ENCODE results near the gene AGTRAP.

- no peak for TF ChIP-seq EZH2 (IDR thresholded peaks at IDR 0.05; ENCODE audit: borderline replicate concordance, low read depth, low read length, poor library complexity, severe bottlenecking)
- TF ChIP-seq, protein P1, sequence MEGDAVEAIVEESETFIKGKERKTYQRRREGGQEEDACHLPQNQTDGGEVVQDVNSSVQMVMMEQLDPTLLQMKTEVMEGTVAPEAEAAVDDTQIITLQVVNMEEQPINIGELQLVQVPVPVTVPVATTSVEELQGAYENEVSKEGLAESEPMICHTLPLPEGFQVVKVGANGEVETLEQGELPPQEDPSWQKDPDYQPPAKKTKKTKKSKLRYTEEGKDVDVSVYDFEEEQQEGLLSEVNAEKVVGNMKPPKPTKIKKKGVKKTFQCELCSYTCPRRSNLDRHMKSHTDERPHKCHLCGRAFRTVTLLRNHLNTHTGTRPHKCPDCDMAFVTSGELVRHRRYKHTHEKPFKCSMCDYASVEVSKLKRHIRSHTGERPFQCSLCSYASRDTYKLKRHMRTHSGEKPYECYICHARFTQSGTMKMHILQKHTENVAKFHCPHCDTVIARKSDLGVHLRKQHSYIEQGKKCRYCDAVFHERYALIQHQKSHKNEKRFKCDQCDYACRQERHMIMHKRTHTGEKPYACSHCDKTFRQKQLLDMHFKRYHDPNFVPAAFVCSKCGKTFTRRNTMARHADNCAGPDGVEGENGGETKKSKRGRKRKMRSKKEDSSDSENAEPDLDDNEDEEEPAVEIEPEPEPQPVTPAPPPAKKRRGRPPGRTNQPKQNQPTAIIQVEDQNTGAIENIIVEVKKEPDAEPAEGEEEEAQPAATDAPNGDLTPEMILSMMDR (conservative IDR thresholded peaks at IDR 0.05; ENCODE audit: low read depth, low read length): no peak
Observed at GRCh38 chr1:11749996-11750395, 14.1 kb downstream of the AGTRAP start.
